ENCODE results near the gene CDK14.

Gene CDK14

DNA sequence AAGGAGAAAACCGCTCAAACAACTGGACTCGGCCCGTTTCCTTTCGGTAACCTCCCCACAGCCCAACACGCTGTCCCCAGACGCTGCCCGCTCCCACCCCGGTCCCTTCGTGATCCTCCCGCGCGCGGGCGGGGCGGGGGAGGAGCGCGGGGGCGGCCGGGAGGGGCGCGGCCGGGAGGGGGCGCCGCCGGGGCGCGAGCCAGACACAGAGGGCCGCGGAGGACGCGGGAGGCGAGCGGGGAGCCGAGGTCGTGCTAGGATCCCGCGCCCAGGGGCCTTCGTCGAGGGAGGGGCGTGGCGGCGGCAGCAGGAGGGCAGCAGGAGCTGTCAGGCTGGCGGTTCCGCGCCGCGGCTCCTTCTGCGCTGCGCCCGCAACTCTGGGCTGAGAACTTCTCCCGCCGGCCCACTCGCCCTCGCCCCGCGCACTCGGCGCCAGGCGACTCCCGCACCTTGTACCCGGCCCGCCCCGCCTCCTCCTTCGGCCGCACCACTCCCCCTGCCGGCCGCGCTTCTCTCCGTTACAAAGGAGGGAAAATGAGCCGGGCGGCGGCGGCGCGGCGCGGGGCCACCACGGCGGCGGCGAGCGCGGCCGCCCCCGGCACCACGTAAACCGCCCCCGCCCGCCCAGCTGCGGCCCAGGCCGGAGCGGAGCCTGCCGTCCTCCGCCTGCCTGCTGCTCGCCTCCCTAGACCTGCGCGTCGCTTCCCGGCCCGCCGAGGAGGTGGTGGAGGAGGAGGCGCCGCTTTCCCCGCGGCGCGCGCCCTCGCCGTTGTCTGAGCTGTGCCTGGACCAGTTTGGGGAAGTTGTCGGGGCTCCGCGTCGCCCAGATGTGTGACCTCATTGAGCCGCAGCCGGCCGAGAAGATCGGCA lies at the start of gene CDK14:
TSS of gene CDK14 (plus strand) at position 521 of the 870 bp plus-strand sequence. CDS start at position 828, 307 bp downstream.
- peak; percentile 50 for DNase-seq

DNA sequence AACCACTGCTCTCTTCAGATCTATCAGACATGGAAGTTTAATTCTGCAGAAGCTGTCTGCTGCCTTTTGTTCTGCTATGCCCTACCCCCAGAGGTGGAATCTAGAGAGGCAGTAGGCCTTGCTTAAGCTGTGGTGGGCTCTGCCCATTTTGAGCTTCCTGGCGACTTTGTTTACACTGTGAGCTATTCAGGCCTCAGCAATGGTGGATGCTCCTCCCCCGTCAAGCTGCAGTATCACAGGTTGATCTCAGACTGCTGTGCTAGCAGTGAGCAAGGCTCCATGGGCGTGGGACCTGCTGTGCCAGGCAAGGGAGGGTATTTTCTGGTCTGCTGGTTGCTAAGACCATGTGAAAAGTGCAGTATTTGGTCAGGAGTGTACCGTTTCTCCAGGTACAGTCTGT lies 45.1 kb upstream of the CDK14 start:
- DNase-seq = no peak

DNA sequence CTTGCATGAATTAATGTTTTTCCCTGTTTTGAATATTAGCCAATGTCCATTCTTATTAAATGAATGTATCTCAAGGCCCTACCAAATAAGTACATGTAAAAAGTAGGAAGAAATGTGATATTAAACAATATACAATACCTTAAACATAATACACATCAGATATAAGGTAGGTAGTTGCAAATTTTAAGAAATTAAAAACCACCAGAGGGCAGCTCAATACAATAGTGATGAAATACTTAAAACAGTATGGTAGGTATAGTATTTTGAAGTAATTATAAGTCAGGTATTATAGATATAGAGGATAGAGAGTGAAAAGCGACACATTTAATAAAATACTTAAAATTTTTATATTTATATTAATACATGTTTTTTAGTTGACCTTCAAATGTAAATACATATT lies 43.6 kb upstream of the CDK14 start:
- no peak for DNase-seq

DNA sequence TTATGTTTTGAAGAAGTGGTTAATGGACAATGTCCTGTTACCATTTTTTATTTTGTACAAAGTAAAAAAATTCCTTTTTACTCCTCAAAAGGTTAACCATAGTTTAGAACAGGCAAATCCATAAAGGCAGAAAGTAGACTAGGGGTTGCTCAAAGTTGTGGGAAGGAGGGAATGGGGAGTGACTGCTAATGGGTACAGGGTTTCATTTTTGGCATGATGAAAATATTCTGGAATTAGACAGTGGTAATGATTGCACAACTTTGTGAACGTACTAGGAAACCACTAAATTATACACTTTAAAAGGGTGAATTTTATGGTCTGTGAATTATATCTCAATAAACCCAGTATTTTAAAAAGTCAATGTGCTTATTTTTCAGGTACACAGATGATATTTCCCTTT lies 35.4 kb upstream of the CDK14 start:
- no peak for DNase-seq

DNA sequence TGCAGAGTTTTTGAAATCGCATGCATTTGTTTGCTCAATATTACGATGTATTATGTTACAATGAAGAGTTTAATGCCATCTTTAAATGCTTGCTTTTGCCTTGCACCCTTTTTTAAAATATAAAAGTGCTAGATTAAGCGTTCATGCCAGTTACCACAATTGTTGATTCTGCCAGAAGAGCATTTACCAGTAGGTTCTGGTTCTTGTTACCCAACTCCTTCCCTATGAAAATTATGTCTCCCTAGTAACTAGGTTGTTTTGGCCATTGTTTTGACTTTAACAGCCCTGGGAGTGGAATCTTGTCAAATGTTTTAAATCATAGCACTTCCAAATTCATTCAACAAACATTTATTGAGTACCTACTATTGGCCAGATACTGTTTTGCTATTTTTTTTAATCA lies 32.8 kb upstream of the CDK14 start:
- no peak for DNase-seq

DNA sequence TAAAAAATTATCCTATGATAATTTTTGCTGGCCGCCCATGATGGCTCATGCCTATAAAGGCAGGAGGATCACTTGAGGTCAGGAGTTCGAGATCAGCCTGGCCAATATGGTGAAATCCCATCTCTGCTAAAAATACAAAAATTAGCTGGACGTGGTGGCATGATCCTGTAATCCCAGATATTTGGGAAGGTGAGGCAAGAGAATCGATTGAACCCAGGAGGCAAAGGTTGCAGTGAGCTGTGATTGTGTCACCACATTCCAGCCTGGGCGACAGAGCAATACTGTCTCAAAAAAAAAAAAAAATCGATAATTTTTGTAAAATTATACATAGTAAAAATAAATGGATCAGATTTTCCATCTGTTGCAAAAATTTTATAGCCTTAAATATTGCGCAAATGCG lies 31.7 kb upstream of the CDK14 start:
- DNase-seq = no peak

DNA sequence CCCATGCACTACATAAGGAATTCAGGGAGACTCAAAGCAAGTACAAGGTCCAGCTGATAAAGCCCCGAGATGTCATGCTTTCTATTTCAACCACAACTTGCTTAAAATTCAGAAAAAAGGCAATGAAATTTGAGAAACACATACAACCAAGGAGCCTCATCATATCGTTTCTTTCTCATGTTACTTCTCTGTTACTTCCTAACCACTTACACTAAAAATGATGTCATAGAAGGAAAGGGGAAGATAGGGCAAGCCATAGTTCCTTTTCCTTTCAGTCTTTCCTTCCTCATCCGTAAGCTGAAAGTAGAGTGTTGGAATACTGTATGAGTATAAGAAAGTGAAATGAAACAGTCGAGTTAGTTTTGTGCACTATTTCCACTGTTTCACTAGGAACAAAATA lies 27.9 kb upstream of the CDK14 start:
- DNase-seq = no peak

DNA sequence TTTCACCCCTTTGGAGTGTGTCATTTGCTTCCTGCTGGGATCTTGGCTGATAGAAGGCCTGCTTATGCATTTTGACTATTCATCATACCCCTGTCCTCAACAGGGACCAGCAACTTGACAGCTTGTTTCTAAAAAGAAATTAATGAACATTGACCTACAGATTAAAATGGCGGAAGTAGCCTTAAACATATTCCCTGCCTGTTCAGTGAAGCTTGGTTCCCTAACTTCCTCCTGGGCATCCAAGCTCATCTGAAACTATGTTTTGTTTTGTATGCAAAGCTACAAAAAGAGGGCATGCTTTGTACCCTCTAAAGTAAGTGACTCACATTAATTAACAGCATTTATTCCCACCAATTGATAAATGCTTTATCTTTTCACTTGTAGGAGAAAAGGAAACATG lies 26.8 kb upstream of the CDK14 start:
- no peak for DNase-seq

DNA sequence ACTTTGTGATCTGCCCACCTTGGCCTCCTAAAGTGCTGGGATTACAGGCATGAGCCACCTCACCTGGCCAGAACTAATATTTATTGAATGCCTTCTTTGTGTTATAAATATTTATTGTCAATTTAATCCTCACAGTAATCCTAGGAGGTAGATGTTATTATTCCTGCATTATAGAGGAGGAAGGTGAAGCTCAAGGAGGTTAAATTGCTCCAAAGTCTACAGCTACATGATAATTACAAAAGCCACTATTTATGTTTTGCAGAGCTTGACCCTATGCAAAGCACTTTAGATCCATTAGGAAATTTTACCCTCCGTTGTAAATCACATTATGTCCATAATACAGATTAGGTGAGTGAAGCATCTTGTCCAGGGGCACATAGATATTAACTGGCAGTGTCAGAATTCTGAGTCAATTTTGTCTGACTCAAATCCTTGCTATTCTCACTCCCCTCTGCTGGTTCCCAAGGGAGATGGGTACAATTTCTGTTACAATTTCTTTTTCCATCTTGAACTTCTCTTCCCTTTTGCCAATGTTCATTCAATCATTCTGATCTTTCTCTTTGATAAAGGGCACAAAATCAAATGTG lies 25.7 kb upstream of the CDK14 start:
- no peak for DNase-seq

DNA sequence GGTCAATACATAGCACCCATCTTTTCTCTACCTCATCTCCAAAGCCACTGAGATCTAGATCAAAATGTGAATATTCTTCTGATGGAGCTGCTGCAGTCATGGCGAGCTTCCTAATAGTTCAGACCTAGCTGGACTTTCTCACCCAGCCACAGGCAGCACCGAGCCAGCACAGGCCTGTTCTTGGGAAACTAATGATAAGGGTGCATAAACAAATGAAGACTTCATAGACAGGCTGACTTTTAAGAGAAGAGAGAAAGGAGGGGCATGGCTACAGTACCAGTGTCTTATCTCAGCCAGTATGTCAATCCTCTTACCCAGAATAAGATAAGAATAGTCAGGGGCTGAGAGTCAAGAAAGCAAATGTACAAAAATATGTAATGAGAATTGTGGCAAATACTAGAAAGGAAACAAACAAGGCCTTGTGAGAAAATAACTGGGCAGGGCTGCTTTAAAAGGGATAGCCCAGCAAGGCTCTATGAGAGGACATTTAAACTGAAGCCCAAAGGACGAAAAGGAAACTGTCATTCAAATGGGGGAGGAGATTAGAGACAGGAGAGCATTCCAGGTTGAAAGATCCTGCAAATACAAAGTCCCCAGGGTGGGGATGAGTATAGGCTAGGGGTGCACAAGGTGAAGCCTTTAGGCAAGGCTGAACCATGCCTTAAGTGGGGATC lies 21.8 kb upstream of the CDK14 start:
- no peak for DNase-seq

DNA sequence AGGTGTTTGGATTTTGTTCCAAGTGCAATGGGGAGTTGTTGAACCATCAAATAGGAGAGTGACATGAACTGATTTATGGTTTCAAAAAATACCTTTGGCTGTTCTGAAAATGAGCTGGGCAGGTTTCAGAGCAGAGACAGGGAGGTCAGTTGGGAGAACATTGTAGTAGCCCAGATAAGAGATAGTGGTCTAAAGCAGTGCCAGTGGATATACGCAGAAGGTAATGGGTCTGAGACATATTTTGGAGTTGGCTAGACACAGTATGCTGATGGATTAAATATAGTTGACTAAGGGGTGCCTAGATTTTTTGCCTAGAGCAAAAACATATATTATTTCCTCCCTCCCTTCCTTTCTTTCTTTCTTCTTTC lies 21.3 kb upstream of the CDK14 start:
- no peak for DNase-seq

DNA sequence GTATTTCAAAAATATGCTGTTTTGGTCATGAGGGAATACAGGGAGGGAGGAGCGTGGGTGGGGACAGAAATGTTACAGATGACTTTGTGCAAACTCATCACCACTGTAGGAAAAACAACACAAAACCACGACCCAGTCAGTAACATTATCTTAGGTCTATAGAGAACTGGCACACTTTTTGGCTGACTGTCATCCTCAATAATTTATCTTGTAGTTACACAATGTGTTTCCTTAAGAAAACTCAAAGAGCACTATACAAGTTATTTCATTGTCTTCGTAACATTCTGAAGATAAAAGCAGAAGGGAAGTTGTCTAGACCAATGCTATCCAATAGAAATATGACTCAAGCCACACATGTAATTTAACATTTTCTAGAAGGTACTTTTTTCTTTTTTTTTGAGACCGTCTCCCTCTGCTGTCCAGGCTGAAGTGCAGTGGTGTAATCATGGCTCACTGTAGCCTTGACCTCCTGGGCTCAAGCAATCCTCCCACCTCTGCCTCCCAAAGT lies 16.9 kb upstream of the CDK14 start:
- no peak for DNase-seq

DNA sequence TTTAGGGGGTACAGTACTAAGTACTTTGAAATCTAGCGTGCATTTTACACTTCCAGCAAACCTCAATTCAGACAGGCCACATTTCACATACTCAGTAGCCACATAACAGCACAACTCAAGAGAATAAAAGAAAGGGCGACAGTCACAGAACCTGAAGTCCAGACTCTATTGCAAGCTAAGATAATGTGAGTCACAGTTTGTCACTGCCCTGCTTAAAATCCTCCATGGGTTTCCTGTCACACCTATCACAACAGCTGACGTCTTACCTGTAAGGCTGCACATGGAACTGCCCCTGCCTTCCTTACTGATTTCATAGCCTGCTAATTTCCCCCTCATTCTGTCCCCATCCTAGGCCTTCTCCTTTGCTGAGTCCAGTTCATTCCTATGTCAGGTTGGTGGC lies 16.1 kb upstream of the CDK14 start:
- DNase-seq = no peak

DNA sequence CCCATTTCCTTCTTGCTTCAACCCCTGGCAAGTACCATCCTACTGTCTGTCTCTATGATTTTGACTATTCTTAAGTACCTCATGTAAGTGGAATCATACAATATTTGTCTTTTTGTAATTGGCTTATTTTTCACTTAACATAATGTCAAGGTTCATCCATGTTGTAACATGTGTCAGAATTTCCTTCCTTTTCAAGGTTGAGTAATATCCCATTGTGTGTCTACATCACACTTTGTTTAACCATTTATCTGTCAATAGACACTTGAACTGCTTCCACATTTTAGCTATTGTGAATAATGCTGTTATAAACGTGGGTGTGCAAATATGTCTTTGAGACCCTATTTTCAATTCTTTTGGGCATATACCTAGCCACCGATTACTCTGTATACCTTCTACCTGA lies 14.0 kb upstream of the CDK14 start:
- no peak for DNase-seq

DNA sequence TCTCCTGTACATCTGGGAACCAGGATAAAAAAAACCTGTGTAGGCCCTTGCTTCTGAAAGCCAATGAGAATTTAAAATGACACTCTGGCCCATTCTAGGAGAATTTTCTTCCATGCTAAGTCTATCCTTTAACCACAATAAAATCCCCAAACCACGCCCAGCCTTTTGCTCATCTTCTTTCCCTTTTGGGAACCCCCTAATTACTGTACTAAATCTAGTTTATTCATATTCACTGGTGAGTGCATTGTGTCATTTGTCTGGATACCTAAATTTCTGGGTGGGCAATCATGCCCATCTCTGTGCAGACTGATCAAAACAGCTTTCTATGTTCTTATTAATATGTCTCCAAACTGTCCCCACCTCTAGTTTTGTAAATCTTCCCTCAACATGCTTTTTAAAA lies 11.7 kb upstream of the CDK14 start:
- DNase-seq = no peak

DNA sequence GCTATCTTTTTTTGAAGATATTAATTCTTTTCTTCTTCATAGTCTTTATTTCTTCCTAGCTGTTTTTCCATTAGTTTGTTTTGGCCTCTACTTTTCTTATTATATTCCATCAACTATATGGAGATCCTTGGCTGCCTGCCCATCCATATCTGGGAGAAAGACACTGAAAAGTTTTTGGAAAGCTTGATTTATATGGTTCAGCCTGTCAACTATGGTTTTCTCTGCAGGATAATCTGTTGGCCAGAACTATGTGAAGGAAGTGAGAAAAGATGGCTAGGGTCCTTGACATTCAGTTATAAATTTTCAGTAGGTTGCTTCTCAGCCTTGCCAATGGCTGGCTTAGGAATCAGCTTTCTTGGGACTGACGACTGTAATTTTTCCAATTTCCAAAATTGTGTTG lies 10.0 kb upstream of the CDK14 start:
- no peak for DNase-seq

DNA sequence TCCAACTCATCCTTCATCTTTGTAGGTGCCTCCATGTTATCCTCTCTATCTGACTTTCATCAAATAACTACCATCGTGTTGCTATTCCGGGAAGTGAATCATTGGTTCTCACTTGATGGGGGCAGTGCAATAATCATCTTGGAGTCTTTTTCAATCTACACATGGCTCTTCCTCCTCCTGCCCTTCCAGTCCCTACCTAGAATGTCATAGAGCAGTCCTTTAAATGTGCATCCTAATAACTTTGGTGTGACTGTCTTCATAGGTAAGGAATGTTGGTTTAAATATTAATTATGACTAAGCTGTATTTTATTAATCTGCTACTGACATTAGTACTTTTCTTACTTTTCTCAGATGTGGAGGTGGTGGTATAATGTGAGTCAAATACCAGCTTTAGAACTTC lies 8.4 kb upstream of the CDK14 start:
- no peak for DNase-seq

DNA sequence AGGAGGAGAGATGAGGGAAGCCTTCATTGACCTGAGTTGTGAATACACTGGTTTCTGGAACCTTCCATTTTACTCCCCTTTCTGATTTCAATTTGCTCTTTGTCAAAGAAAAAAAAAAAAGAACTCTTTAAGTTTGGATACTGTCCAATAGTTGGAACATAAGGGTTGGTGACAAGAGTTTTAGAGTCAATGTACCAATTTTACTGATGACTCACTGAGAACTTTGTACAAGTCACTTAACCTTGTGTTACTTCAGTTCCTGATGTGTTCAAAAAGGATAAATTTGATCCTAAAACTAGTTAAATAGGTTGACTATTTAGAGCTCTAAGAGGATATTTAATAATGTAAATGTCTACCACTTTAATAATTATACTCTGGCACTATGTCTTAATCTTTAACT lies 4.1 kb upstream of the CDK14 start:
- DNase-seq = no peak

DNA sequence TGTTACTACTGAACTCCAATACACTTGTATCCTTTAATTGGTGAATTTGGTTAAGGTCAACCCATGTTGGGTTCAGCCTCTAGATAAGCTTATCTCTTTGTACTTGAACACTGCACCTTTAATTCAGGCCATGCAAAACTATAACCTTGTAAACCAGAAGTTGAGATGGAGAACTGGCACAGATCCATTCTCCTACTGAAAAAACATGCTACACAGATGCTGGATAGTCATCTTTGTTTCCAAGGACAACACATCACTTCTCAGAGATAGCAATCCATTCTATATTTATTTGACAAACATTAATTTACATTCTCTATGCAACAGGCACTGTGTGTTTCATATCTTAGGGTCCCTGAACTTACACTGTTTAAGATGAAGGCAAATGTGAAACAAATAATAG lies 2.9 kb upstream of the CDK14 start:
- no peak for DNase-seq

DNA sequence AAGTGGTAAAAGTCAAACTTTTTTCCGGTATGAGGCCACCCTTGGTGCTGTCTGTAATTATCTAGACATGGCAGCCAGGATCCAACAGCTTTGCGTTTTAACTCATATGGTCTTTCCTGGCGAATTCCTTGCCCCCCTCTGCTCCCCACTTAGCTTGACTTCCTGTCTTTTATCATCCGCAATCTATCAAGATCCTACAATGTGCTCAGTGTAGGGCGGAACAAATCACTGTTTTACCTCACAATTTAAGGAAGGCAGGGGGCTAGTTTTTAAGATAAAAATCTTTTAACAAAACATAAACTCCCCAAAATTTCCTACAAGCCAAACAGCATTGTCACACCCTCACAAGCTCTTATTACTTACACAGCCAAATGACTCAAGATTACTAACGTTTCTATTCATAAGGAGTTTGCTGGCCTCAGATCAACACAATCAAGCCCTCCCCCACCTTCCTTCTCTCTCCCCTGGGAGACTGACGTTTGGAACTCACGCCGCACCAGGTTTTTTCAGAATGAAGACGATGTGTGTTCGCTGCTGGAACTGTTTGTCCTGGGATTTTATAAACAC lies 1.3 kb upstream of the CDK14 start:
- no peak for DNase-seq

DNA sequence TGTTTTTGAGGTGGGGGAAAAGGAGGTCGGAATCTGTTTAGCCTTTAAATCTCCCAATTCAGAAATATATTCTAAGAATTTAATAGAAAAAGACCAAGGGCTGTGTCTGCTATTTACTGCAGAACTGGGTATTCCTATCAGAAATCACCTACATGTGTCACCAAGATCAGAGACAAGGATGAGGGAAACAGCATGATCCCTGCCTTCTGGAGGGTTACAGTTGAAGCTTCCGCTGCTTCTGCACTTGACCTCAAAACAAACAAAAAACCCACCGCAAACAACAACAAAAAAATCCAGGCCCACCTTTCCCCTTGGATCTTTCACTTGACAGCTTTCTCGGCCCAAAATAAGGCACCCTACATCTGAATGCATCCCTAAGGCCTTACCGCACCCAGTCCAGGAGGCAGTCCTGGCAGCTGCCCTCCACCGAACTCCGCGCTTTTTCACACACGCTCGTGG lies 750 bp upstream of the CDK14 start:
- no peak for DNase-seq

DNA sequence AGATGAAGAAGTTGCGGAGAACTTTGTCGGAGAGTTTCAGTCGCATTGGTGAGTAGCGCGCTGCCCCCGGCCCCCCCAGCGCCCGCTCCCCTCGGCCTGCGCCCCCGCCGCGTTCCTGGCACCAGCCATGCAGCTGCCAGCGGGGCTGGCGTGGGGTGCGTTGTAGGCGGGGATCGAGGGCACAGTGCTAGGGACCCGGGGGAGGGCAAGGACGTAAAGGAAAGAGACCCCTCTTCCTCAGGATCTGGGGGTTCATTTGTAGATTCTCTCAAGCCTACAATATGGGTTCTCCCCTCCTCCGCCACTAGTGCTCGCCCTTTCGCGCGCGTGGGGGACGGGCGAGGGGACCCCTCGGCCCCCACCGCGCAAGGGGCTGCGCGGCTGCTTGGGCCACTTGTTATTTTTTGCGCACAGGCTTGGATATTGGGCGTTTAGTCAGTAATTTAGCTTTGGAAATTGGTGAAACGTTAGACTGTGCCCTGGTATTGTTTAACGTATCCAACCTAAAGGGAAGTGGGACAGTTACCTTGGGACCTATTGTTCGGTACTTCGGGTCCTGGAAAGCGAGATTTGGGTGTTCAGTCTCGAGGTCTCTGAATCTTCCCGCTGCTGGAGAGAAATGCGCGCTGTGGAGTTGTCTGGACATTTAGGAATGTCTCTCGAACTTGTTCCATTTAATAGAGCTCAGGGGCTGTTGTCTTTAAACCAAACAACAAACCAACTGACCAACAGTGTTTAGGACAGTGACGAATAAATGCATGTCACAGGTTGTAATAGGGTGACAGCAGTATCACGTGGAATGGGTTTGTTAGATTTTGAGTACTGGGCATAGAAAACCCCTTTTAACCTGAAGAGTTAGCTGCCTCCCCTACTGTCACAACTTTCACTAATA lies 796 bp downstream of the CDK14 start:
- no peak for DNase-seq
